Measurements from ENCODE around the gene RAB6B.

RAB6B gene

GRCh38 chr3:133855772-133856171, 39.9 kb downstream of the RAB6B start:
- DNase-seq: no peak

GRCh38 chr3:133855002-133855370, 40.7 kb downstream of the RAB6B start:
- DNase-seq: no peak

DNA sequence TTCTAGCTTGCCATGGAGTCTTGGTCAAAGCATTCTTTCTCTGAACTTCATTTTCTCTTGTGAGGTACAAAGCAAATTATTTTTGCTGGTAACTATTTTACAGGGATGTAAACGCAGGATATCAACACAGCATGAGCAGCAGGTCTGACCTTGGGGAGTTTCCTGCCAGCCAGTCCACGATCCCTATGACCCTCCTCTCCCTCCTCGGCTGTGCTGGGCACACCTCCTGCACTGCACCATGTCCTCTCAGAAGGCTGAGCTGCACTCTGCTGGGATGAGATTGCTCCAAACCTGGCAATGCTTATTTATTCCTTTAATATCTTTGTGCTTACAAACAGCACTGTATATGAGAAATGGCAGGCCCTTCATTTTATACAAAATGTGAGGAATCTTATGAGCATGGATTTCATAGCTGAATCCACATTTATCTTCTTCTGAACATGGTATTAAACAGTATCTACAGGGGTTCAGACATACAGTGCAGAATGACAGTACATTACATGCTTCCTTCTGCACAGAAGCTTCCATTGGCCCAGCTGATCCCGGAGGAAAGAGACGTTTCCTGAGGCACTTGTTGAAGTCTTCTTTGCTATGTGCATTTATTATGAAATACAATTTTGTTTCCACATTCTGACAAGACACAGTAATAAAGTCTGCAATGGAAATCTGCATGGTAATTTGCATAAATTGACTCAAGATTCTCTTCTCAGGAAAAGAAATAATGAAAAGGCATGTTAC, 41.2 kb downstream of the RAB6B start:
- DNase-seq: no peak

- DNase-seq: no peak
Observed at GRCh38 chr3:133853925-133854227, 41.8 kb downstream of the RAB6B start.

DNA sequence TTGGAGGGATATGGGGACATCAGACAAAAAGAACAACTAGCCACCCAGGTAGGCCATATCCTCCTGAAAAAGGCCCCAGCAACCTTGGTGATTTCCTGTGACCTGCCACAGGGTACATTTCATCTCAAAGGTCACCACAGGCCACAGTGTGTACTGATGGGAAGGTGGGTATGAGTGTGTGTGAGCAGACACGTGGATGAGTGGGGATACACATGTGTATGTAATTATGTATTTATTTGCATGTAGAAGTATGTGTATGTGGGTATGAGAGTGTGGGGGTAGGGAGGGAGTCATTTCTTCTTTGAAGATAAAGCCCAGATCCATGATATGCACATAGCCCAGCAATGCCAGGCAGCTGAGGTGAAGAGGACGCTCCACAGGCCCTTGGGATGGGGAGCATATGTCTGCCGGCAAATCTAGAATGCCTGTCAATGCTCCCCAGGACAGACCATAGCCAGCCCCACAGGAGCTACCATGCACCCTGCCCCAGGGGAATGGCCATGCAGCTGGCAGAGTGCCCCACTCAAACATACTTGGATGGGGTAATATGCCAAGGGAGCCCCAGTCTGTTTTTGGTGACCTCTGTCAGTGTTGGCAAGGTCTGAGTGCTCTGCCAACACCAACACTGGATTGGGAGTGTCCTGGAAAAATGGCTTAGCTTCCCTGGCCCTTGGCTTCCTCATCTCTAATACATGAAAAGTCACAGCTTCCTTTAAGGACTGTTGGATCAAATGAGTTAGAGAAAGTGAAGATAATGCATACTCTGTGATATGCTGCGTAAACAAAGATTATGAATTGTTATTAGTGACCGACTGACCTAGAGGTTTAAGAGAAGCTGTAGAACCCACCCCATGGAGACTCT, 42.4 kb downstream of the RAB6B start:
- DNase-seq: no peak

DNA sequence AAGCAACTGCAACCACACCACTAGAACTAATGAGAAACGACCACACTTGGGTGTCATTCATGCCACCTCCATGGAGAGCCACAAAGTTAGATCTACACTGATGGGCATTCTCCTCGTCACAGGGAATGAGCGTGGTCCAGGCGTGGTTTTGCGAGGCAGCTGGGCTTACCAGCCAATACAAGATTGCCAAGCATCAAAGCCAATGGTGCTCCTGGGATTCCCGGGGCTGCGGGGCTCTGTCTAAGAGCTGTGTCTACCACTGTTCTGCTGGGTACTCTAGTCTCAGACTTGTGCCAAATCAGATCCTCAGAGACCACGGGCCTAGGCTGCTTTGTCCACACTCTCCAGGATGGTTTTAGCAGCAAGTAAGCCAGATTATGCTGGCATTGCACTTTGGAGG, 43.8 kb downstream of the RAB6B start:
- DNase-seq: no peak

GRCh38 chr3:133851266-133851906, 44.3 kb downstream of the RAB6B start:
- DNase-seq: no peak

DNA sequence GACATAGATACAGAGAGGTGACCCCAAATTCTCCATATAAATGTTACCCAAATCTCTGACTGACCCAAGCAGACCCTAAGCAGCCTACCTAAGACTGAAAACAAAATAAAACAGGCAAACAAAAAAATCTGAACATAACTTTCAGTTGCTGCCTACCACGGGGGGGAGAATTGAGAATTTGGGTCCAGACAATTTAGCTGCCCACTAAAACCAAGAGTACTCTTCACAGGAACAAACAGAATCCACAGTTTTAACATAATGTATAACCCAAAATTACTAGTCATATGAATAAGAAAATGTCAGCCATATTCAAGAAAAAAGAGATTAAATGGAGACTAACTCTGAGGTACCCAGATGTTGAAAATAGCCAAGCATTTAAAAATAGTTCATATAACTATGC, 45.6 kb downstream of the RAB6B start:
- no peak for DNase-seq

DNA sequence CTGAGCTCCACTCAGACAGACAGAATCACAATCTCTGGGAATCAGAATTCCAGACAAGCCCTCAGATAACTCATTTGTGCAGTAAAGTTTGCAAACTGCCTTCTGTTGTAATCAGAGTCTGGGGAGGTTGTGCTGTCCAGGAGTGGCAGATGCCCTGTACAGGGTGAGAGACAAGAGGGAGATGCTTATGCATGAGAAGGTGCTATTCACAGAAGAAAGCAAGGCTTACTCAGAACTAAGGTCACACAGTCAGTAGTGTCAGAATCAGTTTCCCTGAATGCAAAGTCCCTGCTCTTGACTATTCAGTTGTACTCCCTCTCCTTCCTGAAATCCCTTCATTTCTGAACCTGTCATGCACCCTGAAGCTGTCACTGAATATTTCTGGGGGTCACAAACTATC, 46.3 kb downstream of the RAB6B start:
- DNase-seq: no peak

GRCh38 chr3:133845127-133845526, 50.6 kb downstream of the RAB6B start:
- DNase-seq: no peak

- no peak for DNase-seq
Observed at GRCh38 chr3:133843634-133844033, 52.0 kb downstream of the RAB6B start.

- no peak for DNase-seq
Observed at GRCh38 chr3:133842158-133842557, 53.5 kb downstream of the RAB6B start.

DNA sequence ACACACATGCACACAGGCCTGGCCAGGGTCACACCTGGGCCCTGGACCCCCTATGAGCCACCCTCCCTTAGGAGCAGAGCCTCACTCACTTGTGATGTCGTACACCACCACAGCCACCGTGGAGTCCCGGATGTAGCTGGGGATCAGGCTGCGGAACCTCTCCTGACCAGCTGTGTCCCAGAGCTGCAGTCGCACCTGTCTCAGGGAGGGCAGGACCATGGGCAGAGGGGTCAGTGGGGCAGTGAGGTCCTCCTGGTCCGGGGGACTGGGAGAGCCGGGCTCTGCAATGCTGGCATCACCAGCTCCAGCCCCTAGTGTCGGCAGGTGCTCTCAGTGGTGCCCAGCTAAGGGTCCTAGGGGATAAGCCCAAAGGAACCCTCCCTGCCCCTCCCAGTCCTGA, 54.5 kb downstream of the RAB6B start:
- DNase-seq: no peak

DNA sequence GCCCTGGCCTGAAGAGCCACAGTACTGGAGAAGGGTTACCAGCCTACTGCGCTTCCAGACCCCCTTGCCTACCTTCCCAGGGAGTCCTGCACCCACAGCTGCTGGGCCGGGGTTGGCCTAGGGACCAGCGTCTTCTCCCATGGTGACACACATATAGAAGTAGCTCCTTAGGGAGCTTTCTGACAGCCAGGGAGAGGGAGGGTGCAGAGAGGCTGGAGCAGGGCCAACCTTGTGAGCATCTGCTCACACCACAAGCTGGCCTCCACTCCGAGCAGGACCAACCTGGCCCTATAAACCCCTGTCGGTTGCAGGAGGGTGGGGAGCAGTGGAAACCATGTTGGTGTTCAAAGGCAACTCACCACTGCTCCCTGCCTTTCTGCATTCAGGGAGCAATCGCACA, 54.9 kb downstream of the RAB6B start:
- no peak for DNase-seq

DNA sequence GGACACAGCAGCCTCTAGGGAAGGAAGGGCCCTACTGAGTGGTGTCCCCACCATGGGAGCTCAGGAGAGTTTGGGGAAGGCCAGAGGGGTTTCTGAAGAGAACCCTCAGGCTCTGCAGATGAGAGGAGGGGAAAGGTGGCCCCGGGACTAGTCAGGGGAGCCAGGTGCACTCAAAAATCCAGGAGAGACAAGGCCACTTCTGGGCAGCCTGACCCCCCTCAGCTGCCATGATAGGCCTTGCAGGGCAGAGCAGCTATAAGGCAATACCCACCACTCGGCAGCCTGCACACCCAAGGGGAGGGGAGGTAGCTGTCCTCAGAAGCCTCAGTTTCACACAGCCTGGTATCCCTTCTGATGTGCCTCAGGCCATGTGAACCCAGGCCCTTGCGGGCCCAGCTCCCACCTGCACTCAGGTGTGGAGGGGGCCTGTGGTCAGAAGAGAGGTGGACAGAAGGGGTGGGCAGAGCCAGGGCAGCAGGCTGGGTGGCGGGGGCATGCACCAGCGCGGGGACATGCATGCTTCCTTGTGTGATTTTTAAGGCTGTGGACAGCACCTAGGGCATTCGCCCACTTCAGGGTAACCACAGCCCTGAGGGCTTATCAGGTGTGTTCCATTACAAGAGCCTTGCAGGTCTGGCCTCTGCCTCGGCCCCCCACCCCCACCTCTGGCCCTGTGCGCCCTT, 55.5 kb downstream of the RAB6B start:
- no peak for DNase-seq

DNA sequence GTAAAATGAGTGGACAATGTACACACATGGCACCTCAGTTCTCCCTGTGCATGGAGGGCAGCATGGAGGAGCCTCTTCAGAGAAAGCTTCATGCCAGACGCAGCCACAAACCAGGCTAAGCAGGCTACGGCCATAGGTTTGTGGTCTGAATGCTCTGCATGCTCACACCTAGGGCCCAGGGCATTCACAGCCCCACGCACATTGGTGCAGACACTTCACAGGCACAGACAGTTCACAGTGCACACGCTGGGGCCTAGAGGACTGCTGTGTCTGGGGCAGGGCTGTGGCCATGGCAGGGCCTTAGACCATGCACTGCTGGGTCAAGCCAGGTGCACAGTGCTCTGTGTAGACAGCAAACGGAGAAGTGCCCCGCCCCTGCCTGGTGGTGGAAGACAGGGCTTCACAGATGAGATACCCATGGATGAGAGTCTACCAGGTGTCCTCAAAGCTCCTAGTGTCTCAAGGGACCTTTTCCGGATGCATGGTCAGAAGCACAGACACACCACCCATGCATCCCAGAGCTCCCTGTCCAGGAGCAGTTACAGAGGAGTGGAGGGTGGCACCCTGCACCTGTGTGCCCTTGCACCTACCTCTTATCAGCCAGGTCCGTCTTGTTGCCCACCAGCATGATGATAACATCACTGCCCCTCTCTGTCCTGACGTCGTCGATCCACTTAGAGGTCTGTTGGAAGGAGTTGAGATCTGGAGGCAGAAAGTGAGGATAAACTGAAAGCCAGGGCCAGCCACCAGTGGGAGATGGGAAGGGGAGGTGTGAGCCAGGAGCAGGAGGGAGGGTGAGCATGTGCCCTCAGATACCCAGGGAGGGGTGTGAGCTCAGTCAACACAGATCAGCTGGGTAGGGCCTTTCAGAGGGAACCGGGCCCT, 56.5 kb downstream of the RAB6B start:
- no peak for DNase-seq

DNA sequence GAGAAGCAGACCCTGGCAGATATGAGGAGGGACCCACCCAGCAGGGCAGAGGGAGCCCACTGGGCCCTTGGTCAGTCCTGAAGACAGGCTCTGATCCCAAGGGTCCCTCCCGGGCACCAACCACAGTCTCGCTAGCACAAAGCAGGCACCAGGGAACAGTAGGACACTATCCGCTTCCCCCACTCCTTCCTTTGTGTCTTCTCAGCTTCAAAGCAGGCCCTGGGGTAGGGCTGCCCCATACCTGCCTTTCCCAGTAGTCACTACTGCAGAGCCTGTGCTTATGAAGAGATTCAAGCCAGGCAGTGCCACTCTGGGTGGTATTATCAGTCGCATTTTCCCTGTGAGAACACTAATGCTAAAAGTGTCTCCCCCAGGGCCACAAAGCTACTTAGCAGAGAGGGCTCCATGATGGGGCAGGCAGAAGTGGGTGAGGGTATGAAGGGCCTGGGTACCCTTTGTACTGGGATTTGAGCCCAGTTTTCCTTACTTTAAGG, 57.3 kb downstream of the RAB6B start:
- DNase-seq: no peak

DNA sequence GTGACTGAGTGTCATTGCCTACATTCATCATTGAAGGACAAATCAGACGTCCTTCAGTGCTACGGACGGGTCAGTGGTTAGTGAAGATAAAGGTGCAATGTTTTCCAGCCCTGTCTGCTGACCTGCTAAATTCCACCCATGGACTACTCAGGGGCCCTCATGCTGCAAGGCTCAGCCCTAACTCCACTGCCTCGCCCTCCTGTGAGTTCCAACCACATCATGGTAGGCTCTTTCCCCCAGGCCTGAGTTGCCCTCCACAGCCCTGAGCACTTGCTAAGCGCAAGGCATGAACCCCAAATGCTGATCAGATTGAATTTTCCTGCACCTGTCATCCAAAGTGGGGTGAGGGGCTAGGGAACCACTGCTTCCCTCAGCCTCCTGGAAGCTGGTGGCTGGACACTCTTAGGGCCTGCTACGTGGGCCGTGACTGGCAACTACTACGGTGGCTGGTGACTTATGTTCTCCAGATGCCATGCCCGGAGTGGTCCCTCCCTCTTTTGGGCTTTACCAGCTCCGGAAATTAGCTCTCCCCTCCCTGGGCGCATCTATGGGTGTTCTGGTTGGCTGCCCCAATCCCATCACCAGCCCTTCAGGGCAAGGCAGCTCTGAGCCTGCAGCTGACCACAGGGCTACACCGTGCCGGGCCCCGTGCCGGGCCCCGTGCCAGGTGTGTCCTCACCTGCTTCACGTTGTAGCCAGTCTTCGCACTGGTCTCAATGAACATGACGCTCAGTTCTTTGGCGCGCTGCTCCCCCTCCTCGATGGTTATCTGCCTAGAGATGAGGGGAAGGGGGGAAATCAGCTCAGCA, 58.0 kb downstream of the RAB6B start:
- DNase-seq: no peak

DNA sequence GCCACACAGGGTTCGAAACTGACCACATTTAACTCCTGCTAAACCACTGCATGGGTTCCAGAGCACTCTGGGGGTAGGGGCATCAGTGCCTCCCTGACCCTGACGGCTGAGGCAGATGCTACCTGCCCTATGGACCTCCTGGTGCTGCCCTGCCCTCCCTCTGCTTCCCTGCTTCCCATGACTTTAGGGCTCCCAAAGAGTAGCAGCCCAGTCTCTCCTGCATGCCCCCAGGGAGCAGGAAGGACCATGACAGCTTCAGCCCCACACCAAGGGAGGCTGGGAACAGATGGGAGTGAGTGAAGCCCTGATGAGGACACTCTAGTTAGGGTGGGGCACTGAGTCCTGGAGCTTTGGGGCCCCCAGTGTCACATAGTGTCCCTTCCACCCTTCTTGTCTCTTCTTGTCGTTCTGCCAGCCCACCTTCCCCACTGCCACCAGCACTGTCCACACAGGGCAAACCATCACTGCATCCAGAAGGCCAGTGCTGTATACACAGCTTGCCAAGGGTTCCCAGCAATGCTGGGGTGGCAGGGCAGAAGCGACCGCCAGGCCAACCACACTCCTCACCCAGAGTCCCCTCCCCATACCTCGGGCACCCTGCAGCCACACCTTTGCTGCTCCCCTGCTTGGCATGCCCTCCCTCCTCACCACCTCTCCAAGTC, 59.1 kb downstream of the RAB6B start:
- DNase-seq: no peak

- no peak for DNase-seq
Observed at GRCh38 chr3:133835961-133836360, 59.7 kb downstream of the RAB6B start.

GRCh38 chr3:133835418-133835743, 60.3 kb downstream of the RAB6B start:
- no peak for DNase-seq

Measured in CD4-positive, alpha-beta T cell treated with Interleukin-1 beta for 1 hour (primary cell).